ENCODE measurements around the gene ZC3H12C.
"Not testable (repeated sequence)": the region's sequence is repeated elsewhere in the genome, so short reads cannot be mapped to it uniquely, and the experiment has no call there.

ZC3H12C gene

GRCh38 chr11:110092515-110093406 lies at the start of gene ZC3H12C:
Gene ZC3H12C, plus strand, starts transcription at chr11:110093392. Its CDS starts 20 bp downstream, at chr11:110093412.
- in situ Hi-C loops (cut with HindIII; ENCODE audit: low sequenced_read_pairs), result no loop called here

GRCh38 chr11:110044226-110044968 lies 48.8 kb upstream of the ZC3H12C start:
- in situ Hi-C loops (cut with HindIII; ENCODE audit: low sequenced_read_pairs), result no loop called here

- in situ Hi-C loops (cut with HindIII; ENCODE audit: low sequenced_read_pairs), result no loop called here
Measured at GRCh38 chr11:110046775-110047380, 46.3 kb upstream of the ZC3H12C start.

GRCh38 chr11:110049501-110050200 lies 43.5 kb upstream of the ZC3H12C start:
- in situ Hi-C loops (cut with HindIII; ENCODE audit: low sequenced_read_pairs), result no loop called here

- in situ Hi-C loops (cut with HindIII; ENCODE audit: low sequenced_read_pairs), result no loop called here
Measured at GRCh38 chr11:110050201-110050506, 43.0 kb upstream of the ZC3H12C start.

GRCh38 chr11:110053848-110054414 lies 39.3 kb upstream of the ZC3H12C start:
- in situ Hi-C loops (cut with HindIII; ENCODE audit: low sequenced_read_pairs), result no loop called here

- in situ Hi-C loops (cut with HindIII; ENCODE audit: low sequenced_read_pairs), result no loop called here
Measured at GRCh38 chr11:110056956-110057355, 36.2 kb upstream of the ZC3H12C start.

- in situ Hi-C loops (cut with HindIII; ENCODE audit: low sequenced_read_pairs), result no loop called here
Measured at GRCh38 chr11:110059706-110060463, 33.3 kb upstream of the ZC3H12C start.

GRCh38 chr11:110061296-110061695 lies 31.9 kb upstream of the ZC3H12C start:
- in situ Hi-C loops (cut with HindIII; ENCODE audit: low sequenced_read_pairs), result no loop called here

- in situ Hi-C loops (cut with HindIII; ENCODE audit: low sequenced_read_pairs), result no loop called here
Measured at GRCh38 chr11:110062247-110062646, 30.9 kb upstream of the ZC3H12C start.

GRCh38 chr11:110065189-110065588 lies 28.0 kb upstream of the ZC3H12C start:
- in situ Hi-C loops (cut with HindIII; ENCODE audit: low sequenced_read_pairs), result no loop called here

- in situ Hi-C loops (cut with HindIII; ENCODE audit: low sequenced_read_pairs), result not testable (repeated sequence)
Measured at GRCh38 chr11:110068001-110068400, 25.2 kb upstream of the ZC3H12C start.

- in situ Hi-C loops (cut with HindIII; ENCODE audit: low sequenced_read_pairs), result no loop called here
Measured at GRCh38 chr11:110069158-110069737, 23.9 kb upstream of the ZC3H12C start.

- in situ Hi-C loops (cut with HindIII; ENCODE audit: low sequenced_read_pairs), result no loop called here
Measured at GRCh38 chr11:110070176-110070575, 23.0 kb upstream of the ZC3H12C start.

GRCh38 chr11:110071197-110071596 lies 22.0 kb upstream of the ZC3H12C start:
- in situ Hi-C loops (cut with HindIII; ENCODE audit: low sequenced_read_pairs), result no loop called here

GRCh38 chr11:110072930-110073329 lies 20.3 kb upstream of the ZC3H12C start:
- in situ Hi-C loops (cut with HindIII; ENCODE audit: low sequenced_read_pairs), result no loop called here

GRCh38 chr11:110074499-110074898 lies 18.7 kb upstream of the ZC3H12C start:
- in situ Hi-C loops (cut with HindIII; ENCODE audit: low sequenced_read_pairs), result no loop called here

GRCh38 chr11:110075105-110075846 lies 17.9 kb upstream of the ZC3H12C start:
- in situ Hi-C loops (cut with HindIII; ENCODE audit: low sequenced_read_pairs), result no loop called here

GRCh38 chr11:110075847-110076208 lies 17.4 kb upstream of the ZC3H12C start:
- in situ Hi-C loops (cut with HindIII; ENCODE audit: low sequenced_read_pairs), result no loop called here

Data from DLD1 (cell line).